H9 (cell line): ENCODE results near the gene IL32. TPM values are rescaled to one million over a fixed set of nuclear protein-coding genes. Genes with fewer than 3 reads are reported as not detected.

Experiments used
- DNase-seq: peaks from one replicate; pipeline ENCODE4 v3.0.0-alpha.2; 2017
- H2AFZ ChIP-seq: one replicate; pipeline ENCODE4 v1.6.1; 2013; ENCODE audit warnings: mild to moderate bottlenecking, low read length, control low read depth, moderate library complexity
- H2AK5ac ChIP-seq: 2 replicates; pipeline ENCODE4 v1.6.1; 2013; ENCODE audit warnings: low read length, control low read depth, mixed read lengths; ENCODE audit not compliant: insufficient read length
- H2BK120ac ChIP-seq: one replicate; pipeline ENCODE4 v1.6.1; 2013; ENCODE audit warnings: low read depth, mild to moderate bottlenecking, low read length, control low read depth, inconsistent platforms; ENCODE audit not compliant: poor library complexity, severe bottlenecking
- H2BK12ac ChIP-seq: 2 replicates; pipeline ENCODE4 v1.6.1; 2013; ENCODE audit warnings: low read length, control low read depth, mixed read lengths, low read depth; ENCODE audit not compliant: insufficient read length
- H2BK15ac ChIP-seq: 2 replicates; pipeline ENCODE4 v1.6.1; 2013; ENCODE audit warnings: low read depth, low read length, control low read depth
- H2BK20ac ChIP-seq: one replicate; pipeline ENCODE4 v1.6.1; 2013; ENCODE audit warnings: low read depth, mild to moderate bottlenecking, low read length, control low read depth, inconsistent platforms; ENCODE audit not compliant: poor library complexity, severe bottlenecking
- H2BK5ac ChIP-seq: 2 replicates; pipeline ENCODE4 v1.6.1; 2013; ENCODE audit warnings: low read length, control low read depth, mixed read lengths; ENCODE audit not compliant: insufficient read length
- H3K14ac ChIP-seq: 2 replicates; pipeline ENCODE4 v1.6.1; 2013; ENCODE audit warnings: low read length, control low read depth; ENCODE audit not compliant: insufficient read depth
- H3K18ac ChIP-seq: 2 replicates; pipeline ENCODE4 v1.6.1; 2013; ENCODE audit warnings: low read depth, mild to moderate bottlenecking, mixed read lengths, low read length, control low read depth; ENCODE audit not compliant: insufficient read length
- H3K23ac ChIP-seq: 2 replicates; pipeline ENCODE4 v1.6.1; 2013; ENCODE audit warnings: low read length, control low read depth, mixed read lengths, low read depth; ENCODE audit not compliant: insufficient read length
- H3K23me2 ChIP-seq: 2 replicates; pipeline ENCODE4 v1.6.1; 2013; ENCODE audit warnings: low read depth, mild to moderate bottlenecking, mixed read lengths, low read length, control low read depth; ENCODE audit not compliant: insufficient read length, poor library complexity, severe bottlenecking
- H3K27ac ChIP-seq: 2 replicates; pipeline ENCODE4 v1.5.1; 2013; ENCODE audit warnings: low read length, control low read depth, mixed read lengths, low read depth; ENCODE audit not compliant: insufficient read length
- H3K27me3 ChIP-seq: 2 replicates; pipeline ENCODE4 v1.6.1; 2013; ENCODE audit warnings: low read length, control low read depth, inconsistent platforms; ENCODE audit not compliant: insufficient read depth
- H3K4ac ChIP-seq: 2 replicates; pipeline ENCODE4 v1.6.1; 2013; ENCODE audit warnings: low read depth, mild to moderate bottlenecking, control low read depth, inconsistent platforms, low read length, moderate library complexity
- H3K4me1 ChIP-seq: 2 replicates; pipeline ENCODE4 v1.6.1; 2013; ENCODE audit warnings: low read length, control low read depth, inconsistent platforms; ENCODE audit not compliant: insufficient read depth
- H3K4me2 ChIP-seq: 2 replicates; pipeline ENCODE4 v1.6.1; 2013; ENCODE audit warnings: low read length, control low read depth, mixed read lengths; ENCODE audit not compliant: insufficient read length, insufficient read depth
- H3K56ac ChIP-seq: 2 replicates; pipeline ENCODE4 v1.6.1; 2013; ENCODE audit warnings: low read depth, mild to moderate bottlenecking, mixed read lengths, low read length, control low read depth; ENCODE audit not compliant: insufficient read length
- H3K79me1 ChIP-seq: 2 replicates; pipeline ENCODE4 v1.6.1; 2013; ENCODE audit warnings: low read depth, mild to moderate bottlenecking, moderate library complexity, low read length, control low read depth, inconsistent platforms; ENCODE audit not compliant: insufficient read depth, poor library complexity, severe bottlenecking
- H3K79me2 ChIP-seq: 2 replicates; pipeline ENCODE4 v1.6.1; 2013; ENCODE audit warnings: low read length, control low read depth, inconsistent platforms; ENCODE audit not compliant: insufficient read depth
- H3K9ac ChIP-seq: 2 replicates; pipeline ENCODE4 v1.6.1; 2013; ENCODE audit warnings: low read length, control low read depth, mixed read lengths; ENCODE audit not compliant: insufficient read length; ENCODE audit errors: extremely low read depth
- H3K9me3 ChIP-seq: one replicate; pipeline ENCODE4 v1.6.1; 2013; ENCODE audit warnings: low read depth, low read length, inconsistent platforms; ENCODE audit not compliant: control insufficient read depth
- H3T11ph ChIP-seq: one replicate; pipeline ENCODE4 v1.6.1; 2013; ENCODE audit warnings: mild to moderate bottlenecking, low read length, control low read depth, inconsistent platforms
- H4K20me1 ChIP-seq: one replicate; pipeline ENCODE4 v1.6.1; 2013; ENCODE audit not compliant: control insufficient read depth, insufficient read length, insufficient read depth
- H4K5ac ChIP-seq: 2 replicates; pipeline ENCODE4 v1.6.1; 2013; ENCODE audit warnings: low read depth, mild to moderate bottlenecking, mixed read lengths, low read length, control low read depth; ENCODE audit not compliant: insufficient read length
- H4K8ac ChIP-seq: replicated peaks from 2 replicates; pipeline ENCODE4 v1.6.1; 2013; ENCODE audit warnings: low read length, control low read depth, mixed read lengths, low read depth; ENCODE audit not compliant: insufficient read length
- H4K91ac ChIP-seq: 2 replicates; pipeline ENCODE4 v1.6.1; 2013; ENCODE audit warnings: low read depth, mild to moderate bottlenecking, moderate library complexity, mixed read lengths, low read length, control low read depth; ENCODE audit not compliant: insufficient read length
- H3K27ac Mint-ChIP-seq, 3 experiments: 2 replicates in 2 of 3; 3 replicates in 1 of 3; pipeline ENCODE4 v1.8.0; 2020 to 2021; ENCODE audit warnings: mixed read lengths in 3 of 3, mild to moderate bottlenecking in 1 of 3, moderate library complexity in 1 of 3
- H3K27me3 Mint-ChIP-seq: 2 replicates; pipeline ENCODE4 v1.8.0; 2021; ENCODE audit warnings: low read depth, mild to moderate bottlenecking, moderate library complexity, mixed read lengths
- H3K36me3 Mint-ChIP-seq, 3 experiments: 2 replicates in 2 of 3; 3 replicates in 1 of 3; pipeline ENCODE4 v1.8.0; 2020 to 2021; ENCODE audit warnings: low read depth in 3 of 3, mixed read lengths in 3 of 3; ENCODE audit not compliant: insufficient read depth in 1 of 3
- H3K4me1 Mint-ChIP-seq, 2 experiments: 2 replicates each; pipeline ENCODE4 v1.8.0; 2020; ENCODE audit warnings: mixed read lengths in 2 of 2
- H3K4me3 Mint-ChIP-seq, 2 experiments: 2 replicates in 1 of 2; 3 replicates in 1 of 2; pipeline ENCODE4 v1.8.0; 2020 to 2021; ENCODE audit warnings: mild to moderate bottlenecking in 2 of 2, mixed read lengths in 2 of 2, moderate library complexity in 1 of 2
- H3K9me3 Mint-ChIP-seq, 2 experiments: 2 replicates in 1 of 2; 3 replicates in 1 of 2; pipeline ENCODE4 v1.8.0; 2020; ENCODE audit warnings: mild to moderate bottlenecking in 2 of 2, mixed read lengths in 2 of 2, moderate library complexity in 1 of 2
- CTCF ChIP-seq: fragments of 200-600 bp; sonication (generic); conservative IDR thresholded peaks from 3 replicates; pipeline ENCODE4 v1.8.0; 2021; ENCODE audit warnings: antibody characterized with exemption, mild to moderate bottlenecking
- WGBS: extraction: QIAGEN DNeasy Blood & Tissue Kit; methylation state at CpG from one replicate; pipeline ENCODE4 v1.1.7; 2013; ENCODE audit warnings: missing lambda C conversion rate, low lambda C conversion rate, mixed read lengths; ENCODE audit not compliant: insufficient read length; ENCODE audit errors: extremely low coverage; 5-methylcytosine and 5-hydroxymethylcytosine counted together
- total RNA-seq: library from RNA; stranded (reverse); gene quantifications from 2 replicates; pipeline ENCODE4 v1.2.1, GENCODE V29; 2021

IL32 gene
- total RNA-seq, 1 experiment from 2014 or later, result 2.0 TPM

- DNase-seq, result peak; percentile 73
- Mint-ChIP-seq H3K36me3 (peaks cover 3 to 5% (median 3%) of the 10 kb centered on the region in 3 experiments; a peak in 3 of 7 replicates), H3K4me1 (peaks cover 19 to 20% of the 10 kb centered on the region in 2 experiments), H3K4me3 (peak overlapping the region in 1 of 2 experiments; percentile 79; a peak in 3 of 5 replicates), H3K9me3 (no peaks in the 10 kb centered on the region), H3K27ac (peak overlapping the region; percentile 68 to 91 (median 82); a peak in 4 of 7 replicates), H3K27me3 (peaks cover 40% of the 10 kb centered on the region)
- Histone ChIP-seq H3K79me2 (no peaks in the 10 kb centered on the region), H3K14ac (no peak overlapping the region), H2BK20ac (no peak overlapping the region), H3K4me2 (no peak overlapping the region), H4K20me1 (no peaks in the 10 kb centered on the region), H3K9me3 (no peaks in the 10 kb centered on the region), H3K79me1 (no peaks in the 10 kb centered on the region), H4K8ac (no peak overlapping the region), H2BK120ac (no peak overlapping the region), H3K9ac (no peak overlapping the region), H2BK12ac (no peak overlapping the region), H3K56ac (no peak overlapping the region), H3K4ac (no peak overlapping the region), H3K27ac (no peak overlapping the region), H3K18ac (no peak overlapping the region), H3K23ac (no peak overlapping the region), H2BK15ac (no peak overlapping the region), H3K4me1 (no peaks in the 10 kb centered on the region; the same call in 1 of the 2 replicates), H2BK5ac (no peak overlapping the region), H2AFZ (no peak overlapping the region), H2AK5ac (no peak overlapping the region), H4K5ac (no peak overlapping the region), H3K27me3 (no peaks in the 10 kb centered on the region), H3T11ph (no peak overlapping the region), H3K23me2 (peaks cover 7% of the 10 kb centered on the region), H4K91ac (no peak overlapping the region)
- whole genome bisulfite sequencing, result no CpG with 5 or more reads among the region's 11 CpGs
- TF ChIP-seq CTCF, result no peak
Measured at GRCh38 chr16:3038256-3038655, 27.2 kb upstream of the IL32 start.
